PC-9 (cell line): ENCODE measurements around the gene ADAM19.

Experiments used
- EZH2 ChIP-seq: fragments of 200-600 bp; sonication (generic); IDR thresholded peaks from 2 replicates; pipeline ENCODE4 v1.8.0; 2017; ENCODE audit warnings: antibody characterized with exemption, low read depth
- TF ChIP-seq, protein P1 (sequence below): fragments of 200-600 bp; sonication (generic); conservative IDR thresholded peaks from 2 replicates; pipeline ENCODE4 v1.6.1; 2017; ENCODE audit warnings: mixed run types, antibody characterized with exemption, mild to moderate bottlenecking, moderate library complexity

DNA sequence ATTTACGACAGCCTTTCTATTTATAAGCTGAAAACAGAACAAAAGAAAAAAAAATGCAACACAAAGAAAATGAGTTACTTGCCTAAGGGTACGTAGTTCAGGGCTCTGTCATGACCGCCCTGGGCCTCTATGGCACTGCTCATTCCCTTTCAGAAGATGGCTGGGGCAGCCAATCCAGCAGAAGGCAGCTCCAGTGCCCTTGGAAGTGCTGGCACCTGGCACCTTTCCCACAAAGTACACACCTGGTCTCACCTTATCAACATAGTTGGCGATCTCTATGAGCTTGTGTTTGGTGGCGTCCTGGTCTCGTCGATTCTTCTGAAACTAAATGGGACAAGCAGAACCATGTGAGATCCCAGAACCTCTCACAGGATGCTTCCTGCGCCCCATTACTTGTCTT, 62.4 kb downstream of the ADAM19 start:
- TF ChIP-seq, protein P1, sequence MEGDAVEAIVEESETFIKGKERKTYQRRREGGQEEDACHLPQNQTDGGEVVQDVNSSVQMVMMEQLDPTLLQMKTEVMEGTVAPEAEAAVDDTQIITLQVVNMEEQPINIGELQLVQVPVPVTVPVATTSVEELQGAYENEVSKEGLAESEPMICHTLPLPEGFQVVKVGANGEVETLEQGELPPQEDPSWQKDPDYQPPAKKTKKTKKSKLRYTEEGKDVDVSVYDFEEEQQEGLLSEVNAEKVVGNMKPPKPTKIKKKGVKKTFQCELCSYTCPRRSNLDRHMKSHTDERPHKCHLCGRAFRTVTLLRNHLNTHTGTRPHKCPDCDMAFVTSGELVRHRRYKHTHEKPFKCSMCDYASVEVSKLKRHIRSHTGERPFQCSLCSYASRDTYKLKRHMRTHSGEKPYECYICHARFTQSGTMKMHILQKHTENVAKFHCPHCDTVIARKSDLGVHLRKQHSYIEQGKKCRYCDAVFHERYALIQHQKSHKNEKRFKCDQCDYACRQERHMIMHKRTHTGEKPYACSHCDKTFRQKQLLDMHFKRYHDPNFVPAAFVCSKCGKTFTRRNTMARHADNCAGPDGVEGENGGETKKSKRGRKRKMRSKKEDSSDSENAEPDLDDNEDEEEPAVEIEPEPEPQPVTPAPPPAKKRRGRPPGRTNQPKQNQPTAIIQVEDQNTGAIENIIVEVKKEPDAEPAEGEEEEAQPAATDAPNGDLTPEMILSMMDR = no peak
- no peak for TF ChIP-seq EZH2
